PC-9 (cell line): Measurements from ENCODE around the gene DCTN4. TPM values are rescaled to one million over a fixed set of nuclear protein-coding genes. Genes with fewer than 3 reads are reported as not detected.
A peak's percentile ranks its signal among the peaks of the same experiment; 100 is the strongest.

Experiments
- BruUV-seq: library from RNA; stranded (reverse); fragments of 400-500 nt; replicated peaks from 2 replicates; lab custom pipeline; 2021; lab: Mats Ljungman, UMichigan
- CTCF ChIA-PET: fragments of 300-600 bp; sonication (Branson Sonifier 250); formaldehyde crosslinking; loops from one replicate; lab custom pipeline; 2022; ENCODE audit warnings: antibody characterized with exemption; lab: Charles Lee
- POLR2A ChIA-PET: fragments of 300-600 bp; sonication (Branson Sonifier 250); formaldehyde crosslinking; loops from one replicate; lab custom pipeline; 2022; ENCODE audit warnings: antibody characterized with exemption; ENCODE audit not compliant: unreplicated experiment; lab: Charles Lee
- DNase-seq, 2 experiments: peaks; one replicate each; pipeline versions ENCODE4 v3.0.0 to v3.0.0-alpha.2; 2015 to 2022; ENCODE audit warnings: mixed read lengths in 1 of 2
- H2AFZ ChIP-seq: fragments of 200-600 bp; sonication (generic); 2 replicates; pipeline ENCODE4 v1.8.1; 2017; ENCODE audit warnings: antibody characterized with exemption
- H3F3A ChIP-seq: fragments of 200-600 bp; sonication (generic); 2 replicates; pipeline ENCODE4 v1.8.1; 2017; ENCODE audit warnings: antibody characterized with exemption, mild to moderate bottlenecking, low read depth; ENCODE audit not compliant: insufficient read depth
- H3K27ac ChIP-seq: fragments of 200-600 bp; sonication (generic); 2 replicates; pipeline ENCODE4 v1.6.1; 2016; ENCODE audit warnings: mixed run types
- H3K27me3 ChIP-seq: fragments of 200-600 bp; sonication (generic); 2 replicates; pipeline ENCODE4 v1.6.1; 2016; ENCODE audit warnings: low read depth, mixed run types; ENCODE audit not compliant: insufficient read depth
- H3K36me3 ChIP-seq: fragments of 200-600 bp; sonication (generic); 2 replicates; pipeline ENCODE4 v1.6.1; 2016; ENCODE audit warnings: low read depth, mixed run types
- H3K4me1 ChIP-seq: fragments of 200-600 bp; sonication (generic); replicated peaks from 2 replicates; pipeline ENCODE4 v1.6.1; 2016; ENCODE audit warnings: mixed run types; ENCODE audit not compliant: insufficient read depth
- H3K4me2 ChIP-seq: fragments of 200-600 bp; sonication (generic); 2 replicates; pipeline ENCODE4 v1.6.1; 2017; ENCODE audit warnings: mixed run types
- H3K4me3 ChIP-seq: fragments of 200-600 bp; sonication (generic); 2 replicates; pipeline ENCODE4 v1.6.1; 2016; ENCODE audit warnings: mixed run types
- H3K79me2 ChIP-seq: fragments of 200-600 bp; sonication (generic); 2 replicates; pipeline ENCODE4 v1.6.1; 2017; ENCODE audit warnings: low read depth, mixed run types
- H3K9me2 ChIP-seq: fragments of 200-600 bp; sonication (generic); 2 replicates; pipeline ENCODE4 v1.8.1; 2017; ENCODE audit warnings: mild to moderate bottlenecking; ENCODE audit not compliant: insufficient read depth
- H3K9me3 ChIP-seq: fragments of 200-600 bp; sonication (generic); 2 replicates; pipeline ENCODE4 v1.8.1; 2016; ENCODE audit warnings: low read depth; ENCODE audit not compliant: insufficient read depth
- H4K20me1 ChIP-seq: fragments of 200-600 bp; sonication (generic); 2 replicates; pipeline ENCODE4 v1.8.1; 2017; ENCODE audit not compliant: insufficient read depth
- EZH2 ChIP-seq: fragments of 200-600 bp; sonication (generic); IDR thresholded peaks from 2 replicates; pipeline ENCODE4 v1.8.0; 2017; ENCODE audit warnings: antibody characterized with exemption, low read depth
- intact Hi-C: fragments of 100-400 bp; cut with micrococcal nuclease; formaldehyde crosslinking; loops from one replicate; pipeline ENCODE4 v1.10.0; 2022; ENCODE audit not compliant: unreplicated experiment
- total RNA-seq: library from RNA; stranded (reverse); gene quantifications from 2 replicates; pipeline ENCODE4 v1.2.3, GENCODE V29; 2021
- TF ChIP-seq, protein P1 (sequence below): fragments of 200-600 bp; sonication (generic); conservative IDR thresholded peaks from 2 replicates; pipeline ENCODE4 v1.6.1; 2017; ENCODE audit warnings: mixed run types, antibody characterized with exemption, mild to moderate bottlenecking, moderate library complexity

DCTN4 gene
- total RNA-seq, 1 experiment from 2014 or later: 49.1 TPM

DNA sequence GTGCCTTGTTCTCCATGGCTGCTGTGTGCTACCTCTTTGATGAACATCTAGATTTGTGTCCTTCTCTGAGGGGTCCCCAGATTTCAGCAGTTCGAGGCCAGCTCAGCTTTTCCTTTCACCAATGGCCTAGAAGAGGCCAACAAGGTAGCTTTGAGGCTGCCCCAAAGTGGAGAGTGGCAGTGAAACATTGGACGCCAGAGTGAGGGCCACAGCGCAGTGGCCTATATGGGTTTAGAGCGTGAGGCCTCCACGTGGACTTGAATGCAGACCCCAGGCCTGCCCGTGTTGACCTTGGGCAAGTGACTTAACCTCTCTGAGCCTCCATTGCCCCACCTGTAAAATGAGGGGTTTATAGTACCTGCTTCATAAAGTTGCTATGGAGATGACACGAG is 85.9 kb downstream of the DCTN4 start:
- no peak for DNase-seq
- H2AFZ ChIP-seq: no peak overlapping the region; the same call in 1 of the 2 replicates
- no peaks in the 10 kb centered on the region for H3K27me3 ChIP-seq
- H4K20me1 ChIP-seq: no peaks in the 10 kb centered on the region
- peak overlapping the region; percentile 50; the same call in 1 of the 2 replicates for H3K4me2 ChIP-seq
- BruUV-seq: no TSS peak
- no peaks in the 10 kb centered on the region for H3K9me3 ChIP-seq
- H3K9me2 ChIP-seq: no peaks in the 10 kb centered on the region
- ChIA-PET CTCF (no interaction called here), POLR2A (no interaction called here)
- no peaks in the 10 kb centered on the region for H3K36me3 ChIP-seq
- no peaks in the 10 kb centered on the region; the same call in 1 of the 2 replicates for H3F3A ChIP-seq
- H3K4me1 ChIP-seq: no peaks in the 10 kb centered on the region
- TF ChIP-seq, protein P1, sequence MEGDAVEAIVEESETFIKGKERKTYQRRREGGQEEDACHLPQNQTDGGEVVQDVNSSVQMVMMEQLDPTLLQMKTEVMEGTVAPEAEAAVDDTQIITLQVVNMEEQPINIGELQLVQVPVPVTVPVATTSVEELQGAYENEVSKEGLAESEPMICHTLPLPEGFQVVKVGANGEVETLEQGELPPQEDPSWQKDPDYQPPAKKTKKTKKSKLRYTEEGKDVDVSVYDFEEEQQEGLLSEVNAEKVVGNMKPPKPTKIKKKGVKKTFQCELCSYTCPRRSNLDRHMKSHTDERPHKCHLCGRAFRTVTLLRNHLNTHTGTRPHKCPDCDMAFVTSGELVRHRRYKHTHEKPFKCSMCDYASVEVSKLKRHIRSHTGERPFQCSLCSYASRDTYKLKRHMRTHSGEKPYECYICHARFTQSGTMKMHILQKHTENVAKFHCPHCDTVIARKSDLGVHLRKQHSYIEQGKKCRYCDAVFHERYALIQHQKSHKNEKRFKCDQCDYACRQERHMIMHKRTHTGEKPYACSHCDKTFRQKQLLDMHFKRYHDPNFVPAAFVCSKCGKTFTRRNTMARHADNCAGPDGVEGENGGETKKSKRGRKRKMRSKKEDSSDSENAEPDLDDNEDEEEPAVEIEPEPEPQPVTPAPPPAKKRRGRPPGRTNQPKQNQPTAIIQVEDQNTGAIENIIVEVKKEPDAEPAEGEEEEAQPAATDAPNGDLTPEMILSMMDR: no peak
- no peak for TF ChIP-seq EZH2
- no peak overlapping the region; the same call in 1 of the 2 replicates for H3K4me3 ChIP-seq
- no peaks in the 10 kb centered on the region for H3K79me2 ChIP-seq
- intact Hi-C loops: no loop called here
- H3K27ac ChIP-seq: no peak overlapping the region

DNA sequence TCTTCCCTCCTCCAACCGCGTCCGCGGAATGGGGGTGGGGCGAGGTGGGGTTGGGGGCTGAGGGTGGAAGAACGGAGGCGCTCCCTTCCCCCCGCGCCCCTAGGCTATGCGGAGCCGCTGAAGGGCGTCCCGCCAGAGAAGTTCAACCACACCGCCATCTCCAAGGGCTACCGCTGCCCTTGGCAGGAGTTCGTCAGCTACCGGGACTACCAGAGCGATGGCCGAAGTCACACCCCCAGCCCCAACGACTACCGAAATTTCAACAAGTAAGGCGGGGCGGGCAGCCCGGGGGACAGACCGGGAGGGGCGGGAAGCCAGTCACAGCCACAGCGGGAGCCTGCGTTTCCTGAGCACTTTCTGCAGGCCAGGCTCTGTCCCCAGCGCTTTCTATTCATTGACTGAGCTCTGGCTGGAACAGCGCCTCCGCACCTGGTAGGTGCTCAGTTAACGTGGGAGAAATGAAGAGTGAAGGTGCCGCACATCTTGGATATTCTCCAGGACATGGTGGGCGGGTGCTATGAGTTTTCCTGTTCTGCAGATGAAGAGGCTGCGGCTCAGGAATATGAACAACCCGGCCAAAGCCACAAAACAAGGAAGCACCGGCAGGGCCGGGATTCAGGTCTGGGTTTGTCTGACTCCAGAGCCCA is 86.5 kb downstream of the DCTN4 start:
- H3K27ac ChIP-seq: no peak overlapping the region
- H3K36me3 ChIP-seq: no peaks in the 10 kb centered on the region
- peak overlapping the region; percentile 50 for H3K4me2 ChIP-seq
- no peaks in the 10 kb centered on the region for H3K79me2 ChIP-seq
- no peaks in the 10 kb centered on the region for H3K4me1 ChIP-seq
- H3K9me2 ChIP-seq: no peaks in the 10 kb centered on the region
- H3K4me3 ChIP-seq: no peak overlapping the region; the same call in 1 of the 2 replicates
- no peak overlapping the region; the same call in 1 of the 2 replicates for H2AFZ ChIP-seq
- peak in 1 of 2 experiments; percentile 54 for DNase-seq
- ChIA-PET POLR2A (no interaction called here), CTCF (interaction anchor here (0.6 kb wide), 1 partner anchor 13 kb away, joined by 4 read pairs; no protein-coding TSS in a partner anchor)
- intact Hi-C loops: no loop called here
- H3K27me3 ChIP-seq: no peaks in the 10 kb centered on the region
- TF ChIP-seq, protein P1: no peak
- TF ChIP-seq EZH2: no peak
- H4K20me1 ChIP-seq: no peaks in the 10 kb centered on the region
- H3F3A ChIP-seq: no peaks in the 10 kb centered on the region; the same call in 1 of the 2 replicates
- H3K9me3 ChIP-seq: no peaks in the 10 kb centered on the region
- BruUV-seq: no TSS peak

DNA sequence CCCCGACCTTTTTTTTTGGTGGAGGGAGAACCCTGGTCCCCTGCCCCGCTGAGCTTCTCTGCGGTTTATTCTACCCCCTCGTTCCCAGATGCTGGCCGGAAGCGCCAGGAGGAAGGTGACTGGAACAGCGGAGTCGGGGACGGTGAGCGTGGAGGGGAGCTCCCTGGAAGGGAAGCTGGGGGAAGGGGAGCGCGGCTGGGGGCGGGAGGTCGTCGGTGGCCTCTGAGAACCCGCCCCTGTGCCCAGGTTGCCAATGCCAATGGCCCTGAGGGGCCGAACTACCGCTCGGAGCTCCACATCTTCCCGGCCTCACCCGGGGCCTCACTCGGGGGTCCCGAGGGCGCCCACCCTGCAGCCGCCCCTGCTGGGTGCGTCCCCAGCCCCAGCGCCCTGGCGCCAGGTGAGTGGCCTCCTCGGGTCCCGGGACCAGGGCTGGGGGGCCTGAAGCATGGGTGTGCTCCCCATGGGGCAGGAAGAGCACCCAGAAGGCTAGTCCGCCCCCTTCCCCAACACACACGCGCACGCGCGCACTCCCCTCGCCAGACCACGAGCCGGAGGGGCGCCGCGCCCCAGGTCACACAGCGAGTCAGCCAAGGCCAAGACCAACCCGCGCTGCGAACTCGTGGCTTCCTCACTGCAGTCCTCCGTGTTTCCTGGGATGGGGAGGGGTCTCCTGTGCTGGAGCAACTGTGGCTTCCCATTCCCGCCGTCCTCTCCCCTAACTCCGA is 87.1 kb downstream of the DCTN4 start:
- TF ChIP-seq, protein P1: no peak
- no peak for TF ChIP-seq EZH2
- no peaks in the 10 kb centered on the region for H3K4me1 ChIP-seq
- H4K20me1 ChIP-seq: no peaks in the 10 kb centered on the region
- H3K4me2 ChIP-seq: no peak overlapping the region
- no peaks in the 10 kb centered on the region for H3K9me2 ChIP-seq
- H3K79me2 ChIP-seq: no peaks in the 10 kb centered on the region
- BruUV-seq: no TSS peak
- DNase-seq: no peak
- H3K4me3 ChIP-seq: no peak overlapping the region
- H3F3A ChIP-seq: no peaks in the 10 kb centered on the region; the same call in 1 of the 2 replicates
- H3K27me3 ChIP-seq: no peaks in the 10 kb centered on the region
- ChIA-PET CTCF (interaction anchor here (0.6 kb wide), 1 partner anchor 12 kb away, joined by 4 read pairs; no protein-coding TSS in a partner anchor), POLR2A (no interaction called here)
- H3K9me3 ChIP-seq: no peaks in the 10 kb centered on the region
- no peak overlapping the region for H3K27ac ChIP-seq
- no peaks in the 10 kb centered on the region for H3K36me3 ChIP-seq
- intact Hi-C loops: no loop called here
- H2AFZ ChIP-seq: no peak overlapping the region
